K562 (cell line): ENCODE results near the gene ACBD4. TPM values are rescaled to one million over a fixed set of nuclear protein-coding genes. Genes with fewer than 3 reads are reported as not detected.

ENCODE experiments used
- ARNT ChIP-seq, 2 experiments: fragments of 450-650 bp; IDR thresholded peaks; 2 replicates each; pipeline ENCODE4 v1.6.1; 2016; ENCODE audit warnings: mild to moderate bottlenecking in 1 of 2
- CREBBP ChIP-seq: IDR thresholded peaks from one replicate; pipeline ENCODE4 v1.6.1; 2012; ENCODE audit warnings: low read depth, mild to moderate bottlenecking, control low read depth, inconsistent platforms, low read length
- FOSL1 ChIP-seq: fragments of 200-800 bp; sonication (Bioruptor generic); conservative IDR thresholded peaks from 2 replicates; pipeline ENCODE4 v1.6.1; 2016; ENCODE audit warnings: missing genetic modification characterization, missing compliant biosample characterization
- FOXA1 ChIP-seq: fragments of 450-650 bp; IDR thresholded peaks from 2 replicates; pipeline ENCODE4 v1.6.1; 2016; ENCODE audit warnings: mild to moderate bottlenecking, borderline replicate concordance
- FOXJ2 ChIP-seq: fragments of 200-800 bp; sonication (Bioruptor generic); IDR thresholded peaks from 2 replicates; pipeline ENCODE4 v1.6.1; 2016; ENCODE audit warnings: missing genetic modification characterization, missing compliant biosample characterization
- HEY1 ChIP-seq: fragments of 250-450 bp; sonication (Bioruptor Pico); IDR thresholded peaks from 2 replicates; pipeline ENCODE4 v1.5.0; 2020; ENCODE audit warnings: mild to moderate bottlenecking, moderate library complexity, borderline replicate concordance
- HMGN3 ChIP-seq: IDR thresholded peaks from 2 replicates; pipeline ENCODE4 v1.6.1; 2011; ENCODE audit warnings: borderline replicate concordance, low read depth, mild to moderate bottlenecking, mixed read lengths, low read length; ENCODE audit not compliant: insufficient read length; ENCODE audit errors: extremely low read depth
- JUN ChIP-seq, 2 experiments: sonication (generic) in 1 of 2; formaldehyde crosslinking in 1 of 2; IDR thresholded peaks; 2 replicates each; pipeline versions ENCODE4 v1.6.1 to v1.8.0; 2012 to 2022; ENCODE audit warnings: borderline replicate concordance in 2 of 2, mild to moderate bottlenecking in 2 of 2, improper control_type of control experiment in 1 of 2, low read depth in 1 of 2, low read length in 1 of 2, missing genetic modification reagents in 1 of 2
- KLF6 ChIP-seq: fragments of 250-450 bp; sonication (Bioruptor Pico); IDR thresholded peaks from 2 replicates; pipeline ENCODE4 v1.4.0; 2020; ENCODE audit warnings: mild to moderate bottlenecking, moderate library complexity, borderline replicate concordance
- MED1 ChIP-seq: sonication (generic); formaldehyde crosslinking; IDR thresholded peaks from 2 replicates; pipeline ENCODE4 v1.8.1; 2023; ENCODE audit warnings: missing genetic modification reagents, borderline replicate concordance
- NCOR1 ChIP-seq: fragments of 450-650 bp; IDR thresholded peaks from 2 replicates; pipeline ENCODE4 v1.6.1; 2016; ENCODE audit warnings: mild to moderate bottlenecking, moderate library complexity
- NFIX ChIP-seq: fragments of 250-450 bp; sonication (Bioruptor Pico); IDR thresholded peaks from 2 replicates; pipeline ENCODE4 v1.4.0; 2020; ENCODE audit warnings: low read depth, mild to moderate bottlenecking, moderate library complexity
- PTRF ChIP-seq: fragments of 450-650 bp; IDR thresholded peaks from 2 replicates; pipeline ENCODE4 v1.6.1; 2016; ENCODE audit warnings: mild to moderate bottlenecking, missing genetic modification characterization, missing compliant biosample characterization
- RBM22 ChIP-seq: fragments of 200-400 bp; formaldehyde crosslinking; IDR thresholded peaks from 2 replicates; pipeline ENCODE4 v1.6.1; 2018; ENCODE audit warnings: low read length, low read depth; ENCODE audit not compliant: poor library complexity, severe bottlenecking
- SOX6 ChIP-seq: fragments of 450-650 bp; IDR thresholded peaks from 2 replicates; pipeline ENCODE4 v1.6.1; 2014; ENCODE audit warnings: mild to moderate bottlenecking
- ZBTB1 ChIP-seq: sonication (generic); formaldehyde crosslinking; IDR thresholded peaks from 2 replicates; pipeline ENCODE4 v1.8.1; 2023; ENCODE audit warnings: missing genetic modification reagents, low read depth, mild to moderate bottlenecking, borderline replicate concordance
- ZNF174 ChIP-seq: fragments of 250-450 bp; sonication (Bioruptor Pico); IDR thresholded peaks from 2 replicates; pipeline ENCODE4 v1.4.0; 2020; ENCODE audit warnings: mild to moderate bottlenecking
- ZNF217 ChIP-seq: sonication (generic); formaldehyde crosslinking; IDR thresholded peaks from 2 replicates; pipeline ENCODE4 v1.8.0; 2022; ENCODE audit warnings: mild to moderate bottlenecking, missing genetic modification reagents
- ZNF239 ChIP-seq: fragments of 250-450 bp; sonication (Bioruptor Pico); IDR thresholded peaks from 2 replicates; pipeline ENCODE4 v1.4.0; 2020; ENCODE audit warnings: mild to moderate bottlenecking
- ZNF24 ChIP-seq: fragments of 450-650 bp; IDR thresholded peaks from 2 replicates; pipeline ENCODE4 v1.6.1; 2016
- ZNF695 ChIP-seq: fragments of 450-650 bp; formaldehyde crosslinking; IDR thresholded peaks from 2 replicates; pipeline ENCODE4 v1.4.0; 2020; ENCODE audit warnings: mild to moderate bottlenecking, moderate library complexity
- ZSCAN32 ChIP-seq: fragments of 450-650 bp; formaldehyde crosslinking; IDR thresholded peaks from 2 replicates; pipeline ENCODE4 v1.4.0; 2020; ENCODE audit warnings: mild to moderate bottlenecking, moderate library complexity
- polyA plus RNA-seq, 8 experiments: library from polyadenylated mRNA; depleted of rRNA in 4 of 8; stranded (reverse) in 5 of 8; unstranded in 3 of 8; fragments of >200 nt; fragmentation: Nextera tagmentation in 2 of 8; fragmentation: Illumina TruSeq in 1 of 8; extraction: Ambion mirVana in 2 of 8; extraction: Trizol in 1 of 8; gene quantifications; 2 replicates each; pipeline versions ENCODE4 v1.2.1 to v1.2.3, GENCODE V29; 2011 to 2014; ENCODE audit warnings: inconsistent platforms in 1 of 8, missing spikeins in 1 of 8
- total RNA-seq, 7 experiments: library from RNA; depleted of rRNA in 6 of 7; stranded (reverse); fragments of >200 nt in 6 of 7; fragmentation: Illumina TruSeq in 2 of 7; extraction: Trizol in 2 of 7; gene quantifications; 2 replicates each; pipeline versions ENCODE4 v1.2.1 to v1.2.3, GENCODE V29; 2011 to 2021; ENCODE audit warnings: low replicate concordance in 1 of 7
- TF ChIP-seq, protein P1 (sequence below): fragments of 250-450 bp; sonication (Bioruptor Pico); IDR thresholded peaks from 2 replicates; pipeline ENCODE4 v1.8.0; 2022; ENCODE audit warnings: moderate library complexity, mild to moderate bottlenecking, inconsistent platforms
- TF ChIP-seq, protein P2 (sequence below): fragments of 250-450 bp; sonication (Bioruptor Pico); IDR thresholded peaks from 2 replicates; pipeline ENCODE4 v1.8.0; 2022; ENCODE audit warnings: inconsistent platforms, mild to moderate bottlenecking, moderate library complexity, borderline replicate concordance
- TF ChIP-seq, protein P3 (sequence below): fragments of 450-650 bp; formaldehyde crosslinking; IDR thresholded peaks from 2 replicates; pipeline ENCODE4 v1.4.0; 2022; ENCODE audit warnings: mild to moderate bottlenecking, moderate library complexity

The ACBD4 gene
- total and polyA plus RNA-seq, 9 of the 15 experiments (the other 6 are each of a cell fraction or from before 2014, with no cell fraction given) = 0.14 to 6.9 (median 4.6) TPM

DNA sequence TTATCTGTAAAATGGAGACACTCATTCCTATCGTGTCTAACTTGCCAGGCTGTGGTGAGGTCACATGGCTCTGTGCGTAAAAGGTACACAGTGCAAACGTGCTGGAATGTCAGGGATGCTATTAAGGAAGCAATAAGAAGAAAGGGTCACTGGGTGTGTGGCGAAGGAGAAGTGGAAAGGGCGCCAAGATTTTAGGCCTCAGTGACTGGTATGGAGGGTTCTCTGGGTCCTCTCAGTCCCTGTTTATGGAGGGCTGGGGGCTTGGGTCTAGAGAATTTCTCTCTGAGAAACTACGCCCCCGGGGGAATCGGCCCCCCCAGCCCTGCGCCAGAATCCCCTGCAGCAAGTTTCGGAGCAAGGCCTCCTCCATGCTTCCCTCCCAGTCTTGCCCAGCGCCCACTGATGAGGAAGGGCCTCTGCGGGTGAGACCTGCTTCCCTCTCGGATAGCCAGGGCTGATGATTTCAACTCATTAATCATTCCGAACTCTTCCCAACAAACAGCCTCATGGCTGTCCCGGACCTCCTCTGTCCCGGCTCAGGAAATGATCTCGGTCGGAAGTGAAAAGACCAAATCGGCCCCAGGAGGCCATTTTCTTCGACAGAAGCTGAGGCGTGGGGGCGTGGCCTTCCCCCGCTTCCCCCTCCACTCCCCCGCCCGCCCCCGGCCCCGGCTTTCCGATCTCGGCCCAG lies 11.5 kb downstream of the ACBD4 start (continued):
- TF ChIP-seq ZNF239 (CRISPR knock-in tag) = no peak
- TF ChIP-seq, protein P1, sequence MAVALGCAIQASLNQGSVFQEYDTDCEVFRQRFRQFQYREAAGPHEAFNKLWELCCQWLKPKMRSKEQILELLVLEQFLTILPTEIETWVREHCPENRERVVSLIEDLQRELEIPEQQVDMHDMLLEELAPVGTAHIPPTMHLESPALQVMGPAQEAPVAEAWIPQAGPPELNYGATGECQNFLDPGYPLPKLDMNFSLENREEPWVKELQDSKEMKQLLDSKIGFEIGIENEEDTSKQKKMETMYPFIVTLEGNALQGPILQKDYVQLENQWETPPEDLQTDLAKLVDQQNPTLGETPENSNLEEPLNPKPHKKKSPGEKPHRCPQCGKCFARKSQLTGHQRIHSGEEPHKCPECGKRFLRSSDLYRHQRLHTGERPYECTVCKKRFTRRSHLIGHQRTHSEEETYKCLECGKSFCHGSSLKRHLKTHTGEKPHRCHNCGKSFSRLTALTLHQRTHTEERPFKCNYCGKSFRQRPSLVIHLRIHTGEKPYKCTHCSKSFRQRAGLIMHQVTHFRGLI (CRISPR knock-in tag) = no peak
- 0 out of 2 replicates have a peak, but pooled peaks have one; percentile 41 for TF ChIP-seq FOXJ2 (tag)
- no peak for TF ChIP-seq FOXA1
- no peak for TF ChIP-seq HMGN3
- TF ChIP-seq ZNF217 (CRISPR knock-in tag) = no peak
- peak; percentile 77; the same call in 1 of the 2 replicates for TF ChIP-seq JUN (IDR thresholded peaks at IDR 0.05; ENCODE audit: borderline replicate concordance, low read depth, low read length)
- TF ChIP-seq JUN (CRISPR knock-in tag; IDR thresholded peaks at IDR 0.05; ENCODE audit: borderline replicate concordance) = no peak
- TF ChIP-seq, protein P2, sequence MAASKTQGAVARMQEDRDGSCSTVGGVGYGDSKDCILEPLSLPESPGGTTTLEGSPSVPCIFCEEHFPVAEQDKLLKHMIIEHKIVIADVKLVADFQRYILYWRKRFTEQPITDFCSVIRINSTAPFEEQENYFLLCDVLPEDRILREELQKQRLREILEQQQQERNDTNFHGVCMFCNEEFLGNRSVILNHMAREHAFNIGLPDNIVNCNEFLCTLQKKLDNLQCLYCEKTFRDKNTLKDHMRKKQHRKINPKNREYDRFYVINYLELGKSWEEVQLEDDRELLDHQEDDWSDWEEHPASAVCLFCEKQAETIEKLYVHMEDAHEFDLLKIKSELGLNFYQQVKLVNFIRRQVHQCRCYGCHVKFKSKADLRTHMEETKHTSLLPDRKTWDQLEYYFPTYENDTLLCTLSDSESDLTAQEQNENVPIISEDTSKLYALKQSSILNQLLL (CRISPR knock-in tag) = no peak
- TF ChIP-seq NFIX (CRISPR knock-in tag) = no peak
- no peak for TF ChIP-seq MED1
- no peak for TF ChIP-seq ZNF24
- peak; percentile 21 for TF ChIP-seq RBM22
- 0 out of 2 replicates have a peak, but pooled peaks have one; percentile 15 for TF ChIP-seq PTRF (tag)
- TF ChIP-seq NCOR1 = peak; percentile 33; the same call in 1 of the 2 replicates
- no peak for TF ChIP-seq CREBBP
- TF ChIP-seq ZSCAN32 = peak; percentile 67
- peak; percentile 74 for TF ChIP-seq FOSL1 (tag)
- TF ChIP-seq SOX6 = peak; percentile 82
- peak; percentile 53; the same call in 1 of the 2 replicates for TF ChIP-seq ZNF695
- TF ChIP-seq HEY1 (CRISPR knock-in tag) = no peak
- no peak for TF ChIP-seq ARNT (IDR thresholded peaks at IDR 0.05)
- TF ChIP-seq ZBTB1 (CRISPR knock-in tag) = no peak
- no peak for TF ChIP-seq ZNF174
- TF ChIP-seq KLF6 (CRISPR knock-in tag) = peak; percentile 78; the same call in 1 of the 2 replicates
- TF ChIP-seq, protein P3, sequence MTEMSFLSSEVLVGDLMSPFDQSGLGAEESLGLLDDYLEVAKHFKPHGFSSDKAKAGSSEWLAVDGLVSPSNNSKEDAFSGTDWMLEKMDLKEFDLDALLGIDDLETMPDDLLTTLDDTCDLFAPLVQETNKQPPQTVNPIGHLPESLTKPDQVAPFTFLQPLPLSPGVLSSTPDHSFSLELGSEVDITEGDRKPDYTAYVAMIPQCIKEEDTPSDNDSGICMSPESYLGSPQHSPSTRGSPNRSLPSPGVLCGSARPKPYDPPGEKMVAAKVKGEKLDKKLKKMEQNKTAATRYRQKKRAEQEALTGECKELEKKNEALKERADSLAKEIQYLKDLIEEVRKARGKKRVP (CRISPR knock-in tag) = peak; percentile 70; the same call in 1 of the 2 replicates
